ENCODE measurements around the gene OR8B8. TPM values are rescaled to one million over a fixed set of nuclear protein-coding genes. Genes with fewer than 3 reads are reported as not detected.

The OR8B8 gene
- total RNA-seq, 1 donor from 2014 or later = not detected

- H3K4me3 Mint-ChIP-seq = no peak overlapping the region
- no peaks in the 10 kb centered on the region for H3K9me3 Mint-ChIP-seq
- H3K4me1 Mint-ChIP-seq = no peaks in the 10 kb centered on the region
- no peak for TF ChIP-seq CTCF (conservative IDR thresholded peaks at IDR 0.05)
- H3K36me3 Mint-ChIP-seq (ENCODE audit: low read depth) = no peaks in the 10 kb centered on the region
- no peak overlapping the region for H3K27ac Mint-ChIP-seq (ENCODE audit: unreplicated experiment)
- H3K27me3 Mint-ChIP-seq (ENCODE audit: low read depth) = peaks cover 11% of the 10 kb centered on the region
- no peak for DNase-seq (ENCODE audit: low read depth, low spot score)
These were observed 4.0 kb downstream of the OR8B8 start for GRCh38 chr11:124441519-124441918.

GRCh38 chr11:124441081-124441480, 4.4 kb downstream of the OR8B8 start:
- TF ChIP-seq CTCF (conservative IDR thresholded peaks at IDR 0.05) = no peak
- no peaks in the 10 kb centered on the region for H3K4me1 Mint-ChIP-seq
- no peak overlapping the region for H3K27ac Mint-ChIP-seq (ENCODE audit: unreplicated experiment)
- H3K27me3 Mint-ChIP-seq (ENCODE audit: low read depth) = peaks cover 14% of the 10 kb centered on the region
- no peak overlapping the region for H3K4me3 Mint-ChIP-seq
- DNase-seq (ENCODE audit: low read depth, low spot score) = no peak
- no peaks in the 10 kb centered on the region for H3K9me3 Mint-ChIP-seq
- H3K36me3 Mint-ChIP-seq (ENCODE audit: low read depth) = no peaks in the 10 kb centered on the region

GRCh38 chr11:124440608-124441007, 4.9 kb downstream of the OR8B8 start:
- TF ChIP-seq CTCF (conservative IDR thresholded peaks at IDR 0.05) = no peak
- Mint-ChIP-seq H3K36me3 (ENCODE audit: low read depth) (no peaks in the 10 kb centered on the region), H3K9me3 (no peaks in the 10 kb centered on the region), H3K4me3 (no peak overlapping the region), H3K27me3 (ENCODE audit: low read depth) (peaks cover 19% of the 10 kb centered on the region), H3K27ac (ENCODE audit: unreplicated experiment) (no peak overlapping the region), H3K4me1 (no peaks in the 10 kb centered on the region)
- no peak for DNase-seq (ENCODE audit: low read depth, low spot score)

GRCh38 chr11:124434699-124435098, 10.8 kb downstream of the OR8B8 start:
- Mint-ChIP-seq H3K9me3 (peaks cover under 1% of the 10 kb centered on the region), H3K4me1 (no peaks in the 10 kb centered on the region), H3K4me3 (no peak overlapping the region), H3K27ac (ENCODE audit: unreplicated experiment) (no peak overlapping the region), H3K36me3 (ENCODE audit: low read depth) (no peaks in the 10 kb centered on the region), H3K27me3 (ENCODE audit: low read depth) (peaks cover 35% of the 10 kb centered on the region)
- TF ChIP-seq CTCF (conservative IDR thresholded peaks at IDR 0.05) = no peak
- no peak for DNase-seq (ENCODE audit: low read depth, low spot score)

- no peak for TF ChIP-seq CTCF (conservative IDR thresholded peaks at IDR 0.05)
- Mint-ChIP-seq H3K9me3 (peaks cover 9% of the 10 kb centered on the region), H3K36me3 (ENCODE audit: low read depth) (no peaks in the 10 kb centered on the region), H3K27ac (ENCODE audit: unreplicated experiment) (no peak overlapping the region), H3K4me3 (no peak overlapping the region), H3K27me3 (ENCODE audit: low read depth) (peaks cover 10% of the 10 kb centered on the region), H3K4me1 (no peaks in the 10 kb centered on the region)
- no peak for DNase-seq (ENCODE audit: low read depth, low spot score)
These were observed 15.9 kb downstream of the OR8B8 start for GRCh38 chr11:124429599-124429998.

All from neural crest cell (in vitro differentiated cells).